HepG2 (cell line): ENCODE results near the gene HAGH. TPM values are rescaled to one million over a fixed set of nuclear protein-coding genes. Genes with fewer than 3 reads are reported as not detected.

Experiments used
- ARID2 ChIP-seq: sonication (generic); formaldehyde crosslinking; IDR thresholded peaks from 2 replicates; pipeline ENCODE4 v1.8.1; 2022; ENCODE audit warnings: mild to moderate bottlenecking, missing genetic modification reagents, borderline replicate concordance
- HNRNPK ChIP-seq: fragments of 200-400 bp; formaldehyde crosslinking; IDR thresholded peaks from 2 replicates; pipeline ENCODE4 v1.6.1; 2018; ENCODE audit warnings: low read length, low read depth, moderate library complexity, mild to moderate bottlenecking; ENCODE audit not compliant: poor library complexity, severe bottlenecking
- KLF12 ChIP-seq: sonication (generic); formaldehyde crosslinking; IDR thresholded peaks from 2 replicates; pipeline ENCODE4 v1.4.0; 2020; ENCODE audit warnings: missing genetic modification reagents, borderline replicate concordance
- MAZ ChIP-seq, 2 experiments: sonication (generic) in 1 of 2; formaldehyde crosslinking in 1 of 2; IDR thresholded peaks; 2 replicates each; pipeline versions ENCODE4 v1.5.0 to v1.6.1; 2012 to 2020; ENCODE audit warnings: low read depth in 2 of 2, mild to moderate bottlenecking in 2 of 2, borderline replicate concordance in 1 of 2, improper control_type of control experiment in 1 of 2, low read length in 1 of 2, missing genetic modification reagents in 1 of 2, moderate library complexity in 1 of 2
- RELA ChIP-seq: sonication (generic); formaldehyde crosslinking; IDR thresholded peaks from 2 replicates; pipeline ENCODE4 v1.4.0; 2020; ENCODE audit warnings: missing genetic modification reagents
- SAP130 ChIP-seq: IDR thresholded peaks from 2 replicates; pipeline ENCODE4 v1.6.1; 2016; ENCODE audit warnings: low read depth
- SP140L ChIP-seq: sonication (generic); formaldehyde crosslinking; IDR thresholded peaks from 2 replicates; pipeline ENCODE4 v1.4.0; 2020; ENCODE audit warnings: missing genetic modification reagents, borderline replicate concordance
- STAG1 ChIP-seq: sonication (generic); formaldehyde crosslinking; IDR thresholded peaks from 2 replicates; pipeline ENCODE4 v1.4.0; 2020; ENCODE audit warnings: missing genetic modification reagents
- TBX3 ChIP-seq: fragments of 450-650 bp; IDR thresholded peaks from 2 replicates; pipeline ENCODE4 v1.6.1; 2017; ENCODE audit warnings: antibody characterized with exemption, mild to moderate bottlenecking, inconsistent platforms, borderline replicate concordance
- TRIM24 ChIP-seq: sonication (generic); formaldehyde crosslinking; IDR thresholded peaks from 2 replicates; pipeline ENCODE4 v1.8.0; 2022; ENCODE audit warnings: mild to moderate bottlenecking, missing genetic modification reagents
- ZNF343 ChIP-seq: sonication (generic); formaldehyde crosslinking; IDR thresholded peaks from 2 replicates; pipeline ENCODE4 v1.4.0; 2020; ENCODE audit warnings: mild to moderate bottlenecking, missing genetic modification reagents
- ZNF550 ChIP-seq: sonication (generic); formaldehyde crosslinking; IDR thresholded peaks from 2 replicates; pipeline ENCODE4 v1.4.0; 2020; ENCODE audit warnings: mild to moderate bottlenecking, missing genetic modification reagents, borderline replicate concordance
- ZNF816 ChIP-seq: sonication (generic); formaldehyde crosslinking; IDR thresholded peaks from 2 replicates; pipeline ENCODE4 v1.8.0; 2022; ENCODE audit warnings: missing genetic modification reagents, mild to moderate bottlenecking, borderline replicate concordance
- ZSCAN31 ChIP-seq: sonication (generic); formaldehyde crosslinking; IDR thresholded peaks from 2 replicates; pipeline ENCODE4 v1.5.0; 2020; ENCODE audit warnings: low read depth, mild to moderate bottlenecking, missing genetic modification reagents
- polyA plus RNA-seq, 8 experiments: library from polyadenylated mRNA; depleted of rRNA in 3 of 8; stranded (reverse) in 7 of 8; unstranded in 1 of 8; fragments of >200 nt; fragmentation: Illumina TruSeq in 4 of 8; extraction: Trizol in 4 of 8; gene quantifications; 2 replicates each; pipeline versions ENCODE4 v1.2.1 to v1.2.3, GENCODE V29; 2011 to 2016; ENCODE audit warnings: low read depth in 4 of 8, missing spikeins in 1 of 8, mixed read lengths in 1 of 8; ENCODE audit not compliant: insufficient read depth in 1 of 8
- total RNA-seq, 5 experiments: library from RNA; depleted of rRNA; stranded (reverse); fragments of >200 nt; fragmentation: Illumina TruSeq; extraction: Trizol; gene quantifications; 2 replicates each; pipeline ENCODE4 v1.2.3, GENCODE V29; 2016; ENCODE audit warnings: low read depth in 1 of 5
- TF ChIP-seq, protein P1 (sequence below): sonication (generic); formaldehyde crosslinking; IDR thresholded peaks from 2 replicates; pipeline ENCODE4 v1.5.0; 2020; ENCODE audit warnings: missing genetic modification reagents
- TF ChIP-seq, protein P2 (sequence below): sonication (generic); formaldehyde crosslinking; IDR thresholded peaks from 2 replicates; pipeline ENCODE4 v1.4.0; 2020; ENCODE audit warnings: missing genetic modification reagents, low read depth, mild to moderate bottlenecking, borderline replicate concordance
- TF ChIP-seq, protein P3 (sequence below), 2 experiments: sonication (generic) in 1 of 2; formaldehyde crosslinking in 1 of 2; IDR thresholded peaks; 2 replicates each; pipeline versions ENCODE4 v1.4.0 to v1.6.1; 2016 to 2020; ENCODE audit warnings: borderline replicate concordance in 1 of 2, low read depth in 1 of 2, mild to moderate bottlenecking in 1 of 2, missing genetic modification reagents in 1 of 2
- TF ChIP-seq, protein P4 (sequence below): sonication (generic); formaldehyde crosslinking; IDR thresholded peaks from 2 replicates; pipeline ENCODE4 v1.8.1; 2022; ENCODE audit warnings: low read depth, mild to moderate bottlenecking, missing genetic modification reagents

HAGH gene
- total and polyA plus RNA-seq, 2 of the 13 experiments (the other 11 are each of a cell fraction or from before 2014, with no cell fraction given) = 70.4 to 95.4 TPM

DNA sequence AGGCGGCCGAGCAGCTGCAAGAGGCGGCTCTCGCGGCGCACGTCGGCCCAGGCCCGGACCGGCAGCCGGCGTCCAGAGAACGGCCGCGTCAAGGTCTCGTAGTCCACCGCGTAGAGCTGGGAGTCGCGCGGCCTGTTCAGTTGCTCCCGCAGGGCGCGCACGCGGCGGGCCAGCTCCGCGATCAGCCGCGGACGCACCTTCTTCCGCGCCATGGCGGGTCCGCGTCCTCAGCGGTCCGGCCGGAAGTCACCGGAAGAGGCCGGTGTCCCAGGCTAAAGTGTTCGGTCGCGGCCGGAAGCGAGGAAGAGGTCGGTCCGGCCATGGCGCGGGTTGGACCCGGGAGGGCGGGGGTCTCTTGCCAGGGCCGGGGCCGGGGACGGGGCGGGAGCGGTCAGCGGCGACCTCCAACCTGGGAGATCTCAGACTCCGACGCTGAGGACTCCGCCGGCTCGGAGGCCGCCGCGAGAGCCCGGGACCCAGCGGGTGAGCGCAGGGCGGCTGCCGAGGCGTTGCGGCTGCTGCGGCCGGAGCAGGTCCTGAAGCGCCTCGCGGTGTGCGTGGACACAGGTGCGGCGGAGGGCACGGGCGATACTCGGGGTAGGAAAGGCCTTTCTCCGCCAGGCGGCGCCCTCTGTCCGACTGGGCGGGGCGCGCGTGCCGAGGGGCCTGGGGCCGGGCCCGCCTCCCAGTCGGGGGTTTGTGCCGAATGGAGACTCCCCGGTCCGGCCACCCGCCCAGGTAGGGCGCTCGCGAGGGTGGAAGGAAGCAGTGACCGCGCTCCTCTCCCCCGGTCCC lies 53.5 kb downstream of the HAGH start, which contains the start of gene MRPS34 (continued):
- peak; percentile 69 for TF ChIP-seq STAG1 (CRISPR knock-in tag)
- no peak for TF ChIP-seq TRIM24
- TF ChIP-seq TBX3 = peak; percentile 7; the same call in 1 of the 2 replicates
- peak; percentile 40; the same call in 1 of the 2 replicates for TF ChIP-seq SP140L (CRISPR knock-in tag)
- TF ChIP-seq, protein P1, sequence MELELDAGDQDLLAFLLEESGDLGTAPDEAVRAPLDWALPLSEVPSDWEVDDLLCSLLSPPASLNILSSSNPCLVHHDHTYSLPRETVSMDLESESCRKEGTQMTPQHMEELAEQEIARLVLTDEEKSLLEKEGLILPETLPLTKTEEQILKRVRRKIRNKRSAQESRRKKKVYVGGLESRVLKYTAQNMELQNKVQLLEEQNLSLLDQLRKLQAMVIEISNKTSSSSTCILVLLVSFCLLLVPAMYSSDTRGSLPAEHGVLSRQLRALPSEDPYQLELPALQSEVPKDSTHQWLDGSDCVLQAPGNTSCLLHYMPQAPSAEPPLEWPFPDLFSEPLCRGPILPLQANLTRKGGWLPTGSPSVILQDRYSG (CRISPR knock-in tag) = peak; percentile 49; the same call in 1 of the 2 replicates
- peak; percentile 87 for TF ChIP-seq SAP130 (CRISPR knock-in tag)
- peak; percentile 71 for TF ChIP-seq HNRNPK
- peak; percentile 89 for TF ChIP-seq ZSCAN31 (CRISPR knock-in tag)
- TF ChIP-seq, protein P2, sequence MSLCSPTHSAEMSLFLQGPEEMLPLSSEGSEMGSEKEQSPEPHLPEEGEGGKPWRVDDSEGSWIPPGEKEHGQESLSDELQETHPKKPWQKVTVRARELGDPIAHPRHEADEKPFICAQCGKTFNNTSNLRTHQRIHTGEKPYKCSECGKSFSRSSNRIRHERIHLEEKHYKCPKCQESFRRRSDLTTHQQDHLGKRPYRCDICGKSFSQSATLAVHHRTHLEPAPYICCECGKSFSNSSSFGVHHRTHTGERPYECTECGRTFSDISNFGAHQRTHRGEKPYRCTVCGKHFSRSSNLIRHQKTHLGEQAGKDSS (CRISPR knock-in tag) = peak; percentile 91; the same call in 1 of the 2 replicates
- 0 out of 2 replicates have a peak, but pooled peaks have one; percentile 7 for TF ChIP-seq ZNF550 (CRISPR knock-in tag)
- TF ChIP-seq ARID2 (CRISPR knock-in tag) = no peak
- TF ChIP-seq, protein P3, sequence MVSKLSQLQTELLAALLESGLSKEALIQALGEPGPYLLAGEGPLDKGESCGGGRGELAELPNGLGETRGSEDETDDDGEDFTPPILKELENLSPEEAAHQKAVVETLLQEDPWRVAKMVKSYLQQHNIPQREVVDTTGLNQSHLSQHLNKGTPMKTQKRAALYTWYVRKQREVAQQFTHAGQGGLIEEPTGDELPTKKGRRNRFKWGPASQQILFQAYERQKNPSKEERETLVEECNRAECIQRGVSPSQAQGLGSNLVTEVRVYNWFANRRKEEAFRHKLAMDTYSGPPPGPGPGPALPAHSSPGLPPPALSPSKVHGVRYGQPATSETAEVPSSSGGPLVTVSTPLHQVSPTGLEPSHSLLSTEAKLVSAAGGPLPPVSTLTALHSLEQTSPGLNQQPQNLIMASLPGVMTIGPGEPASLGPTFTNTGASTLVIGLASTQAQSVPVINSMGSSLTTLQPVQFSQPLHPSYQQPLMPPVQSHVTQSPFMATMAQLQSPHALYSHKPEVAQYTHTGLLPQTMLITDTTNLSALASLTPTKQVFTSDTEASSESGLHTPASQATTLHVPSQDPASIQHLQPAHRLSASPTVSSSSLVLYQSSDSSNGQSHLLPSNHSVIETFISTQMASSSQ (IDR thresholded peaks at IDR 0.05; ENCODE audit: low read depth) = no peak
- TF ChIP-seq, protein P3 (CRISPR knock-in tag; IDR thresholded peaks at IDR 0.05; ENCODE audit: borderline replicate concordance) = no peak; the same call in 1 of the 2 replicates
- TF ChIP-seq, protein P4, sequence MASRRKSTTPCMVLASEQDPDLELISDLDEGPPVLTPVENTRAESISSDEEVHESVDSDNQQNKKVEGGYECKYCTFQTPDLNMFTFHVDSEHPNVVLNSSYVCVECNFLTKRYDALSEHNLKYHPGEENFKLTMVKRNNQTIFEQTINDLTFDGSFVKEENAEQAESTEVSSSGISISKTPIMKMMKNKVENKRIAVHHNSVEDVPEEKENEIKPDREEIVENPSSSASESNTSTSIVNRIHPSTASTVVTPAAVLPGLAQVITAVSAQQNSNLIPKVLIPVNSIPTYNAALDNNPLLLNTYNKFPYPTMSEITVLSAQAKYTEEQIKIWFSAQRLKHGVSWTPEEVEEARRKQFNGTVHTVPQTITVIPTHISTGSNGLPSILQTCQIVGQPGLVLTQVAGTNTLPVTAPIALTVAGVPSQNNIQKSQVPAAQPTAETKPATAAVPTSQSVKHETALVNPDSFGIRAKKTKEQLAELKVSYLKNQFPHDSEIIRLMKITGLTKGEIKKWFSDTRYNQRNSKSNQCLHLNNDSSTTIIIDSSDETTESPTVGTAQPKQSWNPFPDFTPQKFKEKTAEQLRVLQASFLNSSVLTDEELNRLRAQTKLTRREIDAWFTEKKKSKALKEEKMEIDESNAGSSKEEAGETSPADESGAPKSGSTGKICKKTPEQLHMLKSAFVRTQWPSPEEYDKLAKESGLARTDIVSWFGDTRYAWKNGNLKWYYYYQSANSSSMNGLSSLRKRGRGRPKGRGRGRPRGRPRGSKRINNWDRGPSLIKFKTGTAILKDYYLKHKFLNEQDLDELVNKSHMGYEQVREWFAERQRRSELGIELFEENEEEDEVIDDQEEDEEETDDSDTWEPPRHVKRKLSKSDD (CRISPR knock-in tag) = peak; percentile 65; the same call in 1 of the 2 replicates
- peak; percentile 79; the same call in 1 of the 2 replicates for TF ChIP-seq MAZ (IDR thresholded peaks at IDR 0.05; ENCODE audit: borderline replicate concordance, low read depth, low read length)
- peak; percentile 98 for TF ChIP-seq MAZ (CRISPR knock-in tag; IDR thresholded peaks at IDR 0.05; ENCODE audit: low read depth)
- TF ChIP-seq ZNF343 (CRISPR knock-in tag) = 0 out of 2 replicates have a peak, but pooled peaks have one; percentile 58
- TF ChIP-seq ZNF816 (CRISPR knock-in tag) = 0 out of 2 replicates have a peak, but pooled peaks have one; percentile 14
- TF ChIP-seq KLF12 = peak; percentile 94
- peak; percentile 62; the same call in 1 of the 2 replicates for TF ChIP-seq RELA (CRISPR knock-in tag)
